Measurements from ENCODE around the gene PARPBP. TPM values are rescaled to one million over a fixed set of nuclear protein-coding genes. Genes with fewer than 3 reads are reported as not detected.
"Not testable (repeated sequence)": the region's sequence is repeated elsewhere in the genome, so short reads cannot be mapped to it uniquely, and the experiment has no call there.

Gene PARPBP
- total RNA-seq, 2 donors from 2014 or later = 18.0 to 26.5 TPM

GRCh38 chr12:102130720-102131119, 10.7 kb downstream of the PARPBP start:
- H3K36me3 Mint-ChIP-seq = peaks cover 20 to 40% of the 10 kb centered on the region in 2 donors
- H3K27ac Mint-ChIP-seq; DNase-seq (ENCODE audit: low spot score in 2 of 2); H3K9me3 Mint-ChIP-seq; ATAC-seq: not testable (repeated sequence)

GRCh38 chr12:102131442-102131841, 11.5 kb downstream of the PARPBP start:
- not testable (repeated sequence) for ATAC-seq; H3K9me3 Mint-ChIP-seq; DNase-seq (ENCODE audit: low spot score in 2 of 2); H3K27ac Mint-ChIP-seq
- peaks cover 20 to 33% of the 10 kb centered on the region in 2 donors for H3K36me3 Mint-ChIP-seq

GRCh38 chr12:102137619-102138018, 17.6 kb downstream of the PARPBP start:
- peaks cover 22 to 53% of the 10 kb centered on the region in 2 donors for H3K36me3 Mint-ChIP-seq
- not testable (repeated sequence) for H3K27ac Mint-ChIP-seq; H3K9me3 Mint-ChIP-seq; ATAC-seq; DNase-seq (ENCODE audit: low spot score in 2 of 2)

GRCh38 chr12:102142866-102143373, 22.9 kb downstream of the PARPBP start:
- DNase-seq (ENCODE audit: low spot score in 2 of 2); H3K27ac Mint-ChIP-seq; ATAC-seq; H3K9me3 Mint-ChIP-seq: not testable (repeated sequence)
- peaks cover 22 to 52% of the 10 kb centered on the region in 2 donors for H3K36me3 Mint-ChIP-seq

GRCh38 chr12:102144221-102144620, 24.2 kb downstream of the PARPBP start:
- Mint-ChIP-seq H3K9me3 (peaks cover 5 to 7% of the 10 kb centered on the region in 2 donors), H3K36me3 (peaks cover 17 to 39% of the 10 kb centered on the region in 2 donors), H3K27ac (no peak overlapping the region)
- ATAC-seq = no peak
- no peak for DNase-seq (ENCODE audit: low spot score in 2 of 2)

GRCh38 chr12:102147062-102147587, 27.1 kb downstream of the PARPBP start:
- ATAC-seq; H3K27ac Mint-ChIP-seq; DNase-seq (ENCODE audit: low spot score in 2 of 2); H3K9me3 Mint-ChIP-seq: not testable (repeated sequence)
- peaks cover 2 to 20% of the 10 kb centered on the region in 2 donors for H3K36me3 Mint-ChIP-seq

DNA sequence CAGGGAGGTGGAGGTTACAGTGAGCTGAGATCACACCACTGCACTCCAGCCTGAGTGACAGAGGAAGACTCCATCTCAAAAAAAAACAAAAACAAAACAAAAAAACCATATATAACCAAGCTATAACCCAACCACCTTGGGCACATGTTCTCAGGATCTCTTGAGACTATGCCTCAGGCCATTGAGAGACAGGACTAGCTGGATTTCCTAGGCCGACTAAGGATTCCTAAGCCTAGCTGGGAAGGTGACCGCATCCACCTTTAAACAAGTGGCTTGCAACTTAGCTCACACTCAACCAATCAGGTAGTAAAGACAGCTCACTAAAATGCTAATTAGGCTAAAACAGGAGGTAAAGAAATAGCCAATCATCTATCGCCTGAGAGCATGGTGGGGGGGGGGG, 35.2 kb downstream of the PARPBP start:
- H3K9me3 Mint-ChIP-seq; H3K27ac Mint-ChIP-seq; ATAC-seq; DNase-seq (ENCODE audit: low spot score in 2 of 2); H3K36me3 Mint-ChIP-seq: not testable (repeated sequence)

DNA sequence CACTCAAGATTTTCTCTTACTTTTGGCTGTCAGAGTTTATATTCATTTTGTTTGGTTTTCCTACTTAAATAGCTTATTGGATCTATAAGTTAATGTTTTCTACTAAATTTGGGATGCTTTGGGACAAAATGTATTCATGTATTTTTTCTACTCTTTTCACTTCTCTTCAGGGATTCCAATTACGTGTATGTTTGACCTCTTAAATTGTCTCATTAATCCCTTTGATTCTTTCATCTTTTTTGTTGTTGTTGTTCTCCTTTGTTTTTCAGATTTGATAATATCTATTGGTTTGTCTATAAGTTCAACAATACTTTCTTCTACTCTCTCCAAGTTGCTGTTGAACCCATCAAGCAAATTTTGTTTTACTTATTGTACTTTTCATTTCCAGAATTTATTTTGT, 43.4 kb downstream of the PARPBP start:
- DNase-seq (ENCODE audit: low spot score in 2 of 2) (no peak), ATAC-seq (no peak)
- Mint-ChIP-seq H3K9me3 (no peaks in the 10 kb centered on the region), H3K36me3 (peaks cover 0 to 5% of the 10 kb centered on the region in 2 donors), H3K27ac (no peak overlapping the region)

DNA sequence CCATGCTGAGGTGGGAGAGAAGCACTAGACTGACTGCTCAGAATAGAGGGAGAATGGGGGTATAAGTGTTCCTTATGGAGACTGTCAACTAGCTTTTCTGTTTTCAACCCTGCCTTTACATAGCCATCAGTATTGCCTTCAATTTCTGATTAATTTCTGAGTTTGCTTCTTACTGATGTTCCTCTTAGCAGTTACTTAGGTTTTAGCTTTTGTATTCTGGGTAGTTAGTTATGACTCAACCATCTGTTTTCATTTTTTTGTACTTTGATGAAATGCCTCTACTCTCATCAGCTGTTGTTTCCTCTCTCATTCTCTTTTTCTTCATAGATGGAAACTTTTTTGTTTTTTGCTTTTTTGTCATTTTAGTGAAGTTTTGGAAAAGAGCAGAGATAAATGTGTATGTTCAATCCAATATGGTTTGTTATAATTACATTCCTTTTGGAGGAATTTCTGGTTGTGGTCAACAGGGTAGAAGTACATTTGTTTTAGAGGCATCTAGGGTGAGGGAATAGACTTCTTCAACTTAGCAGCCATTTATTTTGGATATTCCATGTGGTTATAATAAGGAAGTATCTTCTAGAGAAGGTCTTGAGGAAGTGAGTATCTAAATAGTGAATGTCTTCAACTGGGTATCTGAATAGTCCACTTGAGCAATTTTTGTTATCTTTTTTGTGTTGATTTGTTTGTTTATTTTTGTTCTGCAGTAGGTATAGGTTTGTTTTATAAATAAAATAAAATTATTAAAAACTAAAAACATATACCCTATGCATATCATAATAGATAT, 48.0 kb downstream of the PARPBP start:
- ATAC-seq (peak; percentile 33 to 97), DNase-seq (ENCODE audit: low spot score in 2 of 2) (no peak)
- H3K9me3 Mint-ChIP-seq = no peaks in the 10 kb centered on the region
- H3K36me3 Mint-ChIP-seq = peaks cover 0 to 12% of the 10 kb centered on the region in 2 donors
- peak overlapping the region in 1 of 2 donors; percentile 79 for H3K27ac Mint-ChIP-seq

- Mint-ChIP-seq H3K27ac (no peak overlapping the region), H3K9me3 (no peaks in the 10 kb centered on the region), H3K36me3 (peaks cover 0 to 12% of the 10 kb centered on the region in 2 donors)
- DNase-seq (ENCODE audit: low spot score in 2 of 2) = no peak
- no peak for ATAC-seq
Observed at GRCh38 chr12:102169922-102170621, 50.1 kb downstream of the PARPBP start.

GRCh38 chr12:102171951-102172350, 52.0 kb downstream of the PARPBP start:
- peaks cover 0 to 12% of the 10 kb centered on the region in 2 donors for H3K36me3 Mint-ChIP-seq
- no peak for ATAC-seq
- no peaks in the 10 kb centered on the region for H3K9me3 Mint-ChIP-seq
- no peak for DNase-seq (ENCODE audit: low spot score in 2 of 2)
- H3K27ac Mint-ChIP-seq = no peak overlapping the region

DNA sequence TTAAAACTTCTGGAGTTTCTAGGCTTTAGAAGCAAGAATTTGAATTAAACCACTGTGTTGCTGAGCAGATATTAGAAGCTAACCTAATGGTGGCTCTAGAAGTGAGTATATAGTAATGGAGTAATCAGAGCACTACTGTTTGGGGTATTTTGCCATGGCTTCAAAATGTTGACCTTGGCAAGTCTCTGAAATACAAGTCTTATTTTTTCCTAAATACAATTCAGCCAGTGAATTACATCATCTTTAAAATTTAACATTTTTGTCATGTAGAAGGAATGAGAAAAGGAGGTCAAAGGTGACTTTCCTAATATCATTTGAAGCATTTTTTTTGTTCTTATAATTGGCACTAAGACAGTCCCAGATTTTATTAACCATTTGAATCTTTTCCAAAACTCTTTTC, 52.5 kb downstream of the PARPBP start:
- ATAC-seq (no peak), DNase-seq (ENCODE audit: low spot score in 2 of 2) (no peak)
- Mint-ChIP-seq H3K9me3 (no peaks in the 10 kb centered on the region), H3K27ac (no peak overlapping the region), H3K36me3 (peaks cover 0 to 12% of the 10 kb centered on the region in 2 donors)

- DNase-seq (ENCODE audit: low spot score in 2 of 2) (no peak), ATAC-seq (no peak)
- Mint-ChIP-seq H3K27ac (no peak overlapping the region), H3K36me3 (peaks cover 0 to 7% of the 10 kb centered on the region in 2 donors), H3K9me3 (no peaks in the 10 kb centered on the region)
Observed at GRCh38 chr12:102174117-102174516, 54.1 kb downstream of the PARPBP start.

DNA sequence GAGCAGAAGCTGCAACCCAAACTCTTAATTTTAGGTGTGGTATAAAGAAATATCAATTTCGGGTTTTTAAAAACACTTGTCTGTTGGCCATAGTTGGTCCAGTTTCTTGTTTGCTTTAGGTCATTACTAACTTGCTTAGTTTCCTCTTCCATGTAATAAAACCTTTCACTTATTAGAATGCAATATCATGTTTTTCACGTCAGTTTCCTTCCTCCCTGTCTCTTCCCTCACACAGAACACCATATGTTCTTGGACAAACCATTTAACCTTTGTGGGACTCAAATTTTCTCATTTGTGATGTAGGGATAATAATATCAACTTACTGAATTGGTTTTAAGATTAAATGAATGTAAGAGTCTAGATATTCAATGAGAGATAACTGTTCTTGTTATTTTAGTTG, 54.8 kb downstream of the PARPBP start:
- DNase-seq (ENCODE audit: low spot score in 2 of 2) (no peak), ATAC-seq (no peak)
- Mint-ChIP-seq H3K27ac (no peak overlapping the region), H3K9me3 (no peaks in the 10 kb centered on the region), H3K36me3 (peaks cover 0 to 6% of the 10 kb centered on the region in 2 donors)

DNA sequence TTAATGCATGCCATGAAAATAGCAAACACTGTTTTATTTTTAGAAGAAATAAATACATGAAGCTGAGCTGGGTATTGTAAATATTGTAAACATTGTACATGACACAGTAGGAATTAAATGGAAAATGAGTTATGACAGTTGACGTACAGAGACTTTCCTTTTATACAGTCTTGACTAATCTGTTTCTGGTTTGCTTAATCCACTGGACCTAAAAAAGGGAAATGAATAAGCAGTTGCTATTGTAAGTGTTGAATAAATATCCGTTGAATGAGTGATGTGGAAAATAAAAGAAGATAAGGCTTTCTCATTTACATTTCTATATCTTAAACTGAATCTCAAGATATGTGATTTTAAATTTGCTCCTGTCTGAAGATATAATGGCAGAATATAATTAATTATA, 62.7 kb downstream of the PARPBP start:
- peak in 1 of 2 donors; percentile 51 for ATAC-seq
- H3K27ac Mint-ChIP-seq = no peak overlapping the region

DNA sequence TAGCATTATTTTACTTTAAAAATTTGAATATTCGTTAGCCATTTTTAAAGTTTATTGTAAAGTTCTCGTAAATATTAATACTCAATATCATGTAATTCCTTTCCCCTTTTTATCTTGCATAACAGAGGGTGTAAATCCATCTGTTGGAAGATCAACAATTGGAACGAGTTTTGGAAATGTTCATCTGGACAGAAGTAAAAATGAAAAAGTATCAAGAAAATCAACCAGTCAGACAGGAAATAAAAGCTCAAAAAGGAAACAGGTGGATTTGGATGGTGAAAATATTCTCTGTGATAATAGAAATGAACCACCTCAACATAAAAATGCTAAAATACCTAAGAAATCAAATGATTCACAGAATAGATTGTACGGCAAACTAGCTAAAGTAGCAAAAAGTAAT, 75.8 kb downstream of the PARPBP start:
- no peak overlapping the region for H3K27ac Mint-ChIP-seq
- no peak for DNase-seq (ENCODE audit: low spot score in 2 of 2)
- H3K9me3 Mint-ChIP-seq = no peaks in the 10 kb centered on the region
- ATAC-seq = no peak
- peaks cover 0 to 5% of the 10 kb centered on the region in 2 donors for H3K36me3 Mint-ChIP-seq

More for the DNA sequence above, 62.7 kb downstream of the PARPBP start:
- no peak for DNase-seq (ENCODE audit: low spot score in 2 of 2)
- H3K36me3 Mint-ChIP-seq = peaks cover 0 to 4% of the 10 kb centered on the region in 2 donors
- no peaks in the 10 kb centered on the region for H3K9me3 Mint-ChIP-seq

- Mint-ChIP-seq H3K27ac (no peak within 1 kb of the TSS), H3K9me3 (no peaks in the 10 kb centered on the region), H3K36me3 (peaks cover 0 to 5% of the 10 kb centered on the region in 2 donors)
- ATAC-seq = peak; percentile 54 to 97
- DNase-seq (ENCODE audit: low spot score in 2 of 2) = no peak
Observed at GRCh38 chr12:102197789-102198188, 77.8 kb downstream of the PARPBP start, which contains the start of gene PMCH. PMCH (minus strand) TSS chr12:102197833; CDS start chr12:102197770, 63 bp downstream.
